Uterus (tissue), 2 donors: ENCODE data around the gene IGSF3.
"Not testable (repeated sequence)": the region's sequence is repeated elsewhere in the genome, so short reads cannot be mapped to it uniquely, and the experiment has no call there.

Experiments used
- POLR2A ChIP-seq, 2 donors: fragments of 450-650 bp; IDR thresholded peaks; one replicate each; pipeline ENCODE4 v1.6.1; 2016; ENCODE audit warnings: antibody characterized with exemption in 2 of 2, mild to moderate bottlenecking in 1 of 2, moderate library complexity in 1 of 2
- TF ChIP-seq, protein P1 (sequence below), 4 experiments: fragments of 200-600 bp in 2 of 4; fragments of 450-650 bp in 2 of 4; sonication (generic) in 2 of 4; IDR thresholded peaks; one replicate each; pipeline ENCODE4 v1.5.1; 2016 to 2019; ENCODE audit warnings: antibody characterized with exemption in 4 of 4, mild to moderate bottlenecking in 2 of 4, moderate library complexity in 1 of 4

DNA sequence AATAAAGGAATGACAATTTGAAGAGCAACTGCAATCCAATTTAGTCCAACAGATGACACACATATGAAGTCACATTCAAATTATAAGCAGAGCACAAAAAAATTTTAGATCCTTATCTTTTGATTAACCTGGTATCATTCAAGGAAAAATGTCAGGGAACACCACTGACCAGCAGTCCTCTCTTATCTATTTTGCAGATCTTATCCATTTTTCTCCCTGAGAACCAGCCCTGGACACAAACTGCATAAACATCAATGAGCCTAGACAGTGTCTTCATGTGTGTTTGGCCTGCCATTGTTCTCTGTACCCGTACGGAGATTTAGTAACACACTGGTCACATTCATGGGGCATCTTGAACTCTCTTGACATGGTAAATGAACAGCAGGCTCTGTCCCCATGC is 14.9 kb downstream of the IGSF3 start:
- TF ChIP-seq, protein P1, sequence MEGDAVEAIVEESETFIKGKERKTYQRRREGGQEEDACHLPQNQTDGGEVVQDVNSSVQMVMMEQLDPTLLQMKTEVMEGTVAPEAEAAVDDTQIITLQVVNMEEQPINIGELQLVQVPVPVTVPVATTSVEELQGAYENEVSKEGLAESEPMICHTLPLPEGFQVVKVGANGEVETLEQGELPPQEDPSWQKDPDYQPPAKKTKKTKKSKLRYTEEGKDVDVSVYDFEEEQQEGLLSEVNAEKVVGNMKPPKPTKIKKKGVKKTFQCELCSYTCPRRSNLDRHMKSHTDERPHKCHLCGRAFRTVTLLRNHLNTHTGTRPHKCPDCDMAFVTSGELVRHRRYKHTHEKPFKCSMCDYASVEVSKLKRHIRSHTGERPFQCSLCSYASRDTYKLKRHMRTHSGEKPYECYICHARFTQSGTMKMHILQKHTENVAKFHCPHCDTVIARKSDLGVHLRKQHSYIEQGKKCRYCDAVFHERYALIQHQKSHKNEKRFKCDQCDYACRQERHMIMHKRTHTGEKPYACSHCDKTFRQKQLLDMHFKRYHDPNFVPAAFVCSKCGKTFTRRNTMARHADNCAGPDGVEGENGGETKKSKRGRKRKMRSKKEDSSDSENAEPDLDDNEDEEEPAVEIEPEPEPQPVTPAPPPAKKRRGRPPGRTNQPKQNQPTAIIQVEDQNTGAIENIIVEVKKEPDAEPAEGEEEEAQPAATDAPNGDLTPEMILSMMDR (IDR thresholded peaks at IDR 0.05) = not testable (repeated sequence)
- not testable (repeated sequence) for TF ChIP-seq POLR2A (IDR thresholded peaks at IDR 0.05)
